Right lobe of liver (tissue), 6 donors: Measurements from ENCODE around the gene GPA33. TPM values are rescaled to one million over a fixed set of nuclear protein-coding genes. Genes with fewer than 3 reads are reported as not detected.

Experiments
- ATAC-seq, 4 donors: fragments of 200-7000 bp; cut with Tn5 transposase; one replicate each; pipeline ENCODE4 v1.9.1; 2020; ENCODE audit warnings: mild to moderate bottlenecking in 4 of 4, moderate library complexity in 4 of 4
- DNase-seq, 3 donors: peaks; one replicate each; pipeline ENCODE4 v3.0.0-alpha.2; 2020
- H3K27ac ChIP-seq, 3 donors: fragments of 200-600 bp; one replicate each; pipeline ENCODE4 v1.8.0; 2022
- H3K27me3 ChIP-seq, 2 donors: fragments of 200-600 bp; one replicate each; pipeline ENCODE4 v1.8.0; 2022
- H3K36me3 ChIP-seq, 4 donors: fragments of 200-600 bp; sonication (generic) in 1 of 4; one replicate each; pipeline versions ENCODE4 v1.5.1 to v1.8.0; 2017 to 2022; ENCODE audit warnings: control low read depth in 1 of 4
- H3K4me1 ChIP-seq, 4 donors: fragments of 200-600 bp; sonication (generic) in 1 of 4; one replicate each; pipeline versions ENCODE4 v1.5.1 to v1.8.0; 2017 to 2022; ENCODE audit warnings: control low read depth in 1 of 4
- H3K4me3 ChIP-seq, 3 donors: fragments of 200-600 bp; one replicate each; pipeline ENCODE4 v1.8.0; 2022
- H3K9me3 ChIP-seq, 4 donors: fragments of 200-600 bp; sonication (generic) in 1 of 4; one replicate each; pipeline versions ENCODE4 v1.5.1 to v1.8.0; 2017 to 2022; ENCODE audit warnings: control low read depth in 1 of 4
- CTCF ChIP-seq, 4 donors: fragments of 200-600 bp in 3 of 4; fragments of 450-650 bp in 1 of 4; IDR thresholded peaks; one replicate each; pipeline versions ENCODE4 v1.5.1 to v1.8.0; 2016 to 2022; ENCODE audit warnings: antibody characterized with exemption in 4 of 4, mild to moderate bottlenecking in 2 of 4
- POLR2A ChIP-seq: fragments of 450-650 bp; IDR thresholded peaks from one replicate; pipeline ENCODE4 v1.6.1; 2017; ENCODE audit warnings: antibody characterized with exemption, mild to moderate bottlenecking
- WGBS: methylation state at CpG from one replicate; pipeline ENCODE4 v1.1.6; 2018; ENCODE audit warnings: low coverage, low lambda C conversion rate; ENCODE audit not compliant: insufficient coverage; ENCODE audit errors: missing lambda C conversion rate; 5-methylcytosine and 5-hydroxymethylcytosine counted together
- intact Hi-C, 2 donors: fragments of 100-400 bp; cut with DNase I; formaldehyde crosslinking; loops; one replicate each; pipeline versions ENCODE4 v1.11.2 to v1.14.1; 2022
- small RNA-seq, 2 experiments: library from RNA; depleted of rRNA; stranded (forward); fragments of <200 nt; gene quantifications; one replicate each; pipeline ENCODE3, GENCODE V24; 2016
- total RNA-seq, 6 experiments: library from RNA; depleted of rRNA in 2 of 6; stranded (reverse); fragments of >200 nt in 2 of 6; fragmentation: NEBNext Ultra II Directional in 3 of 6; extraction: Animal tissue kit (Norgen Biotek cat#: 25700) in 3 of 6; gene quantifications; one replicate each; pipeline versions ENCODE4 v1.1.0 to v1.2.4, GENCODE V29; 2016 to 2023
- donor health status: DM: no; HTN: yes; CAD: no.
- donor health status: DM: no; HTN: no; CAD: no.
- donor health status: DM: no; HTN: no; CAD: no.
- donor health status: DM: no; HTN: yes; CAD: no.
- donor health status: DM: no; HTN: yes; CAD: no.

GPA33 gene
- total RNA-seq, 6 experiments from 2014 or later: 0.12 TPM; not detected in 5

GRCh38 chr1:167003711-167004110, 86.5 kb downstream of the GPA33 start:
- Histone ChIP-seq H3K4me3 (no peak overlapping the region), H3K27me3 (no peaks in the 10 kb centered on the region), H3K4me1 (no peaks in the 10 kb centered on the region), H3K9me3 (no peaks in the 10 kb centered on the region), H3K36me3 (no peaks in the 10 kb centered on the region), H3K27ac (no peak overlapping the region)
- intact Hi-C loops: no loop called here
- TF ChIP-seq POLR2A: no peak
- no peak for TF ChIP-seq CTCF (IDR thresholded peaks at IDR 0.05)
- 28% methylated on average over 2 of the region's 2 CpGs for WGBS
- DNase-seq: no peak
- peak in 2 of 4 donors; percentile 42 to 76 for ATAC-seq

Small RNA genes lying within 50 kb of the gene (small RNA-seq; reads per million reads assigned to genes)
- 25.3 to 86.4 reads per million in 2 experiments for gene RNA5SP65

Other genes with a start within 250 kb of the GPA33 start
- gene TADA1, start 214.1 kb downstream of the GPA33 start, total RNA-seq: 10 to 100 TPM in 4 of 6 experiments, 1 to 10 TPM in 2; 7.3 to 16.7 (median 11.4) TPM
- 1 to 10 TPM; 1.4 to 3.7 (median 2.2) TPM for gene ILDR2, start 114.8 kb downstream of the GPA33 start, total RNA-seq
- gene MAEL, start 101.1 kb downstream of the GPA33 start, total RNA-seq: under 1 TPM in 1 of 6 experiments, not detected in 5; 0.15 TPM
- gene STYXL2, start 3.7 kb upstream of the GPA33 start, total RNA-seq: under 1 TPM in 1 of 6 experiments, not detected in 5; 0.12 TPM
- gene POU2F1, start 130.5 kb upstream of the GPA33 start, total RNA-seq: 10 to 100 TPM in 1 of 6 experiments, 1 to 10 TPM in 5; 4.8 to 10.3 (median 6.2) TPM